ENCODE measurements around the gene HOTAIR.

HOTAIR gene

GRCh38 chr12:53940443-53941014, 34.2 kb downstream of the HOTAIR start:
- ATAC-seq: no peak

- ATAC-seq: no peak
Observed at GRCh38 chr12:53939141-53940108, 35.3 kb downstream of the HOTAIR start.

DNA sequence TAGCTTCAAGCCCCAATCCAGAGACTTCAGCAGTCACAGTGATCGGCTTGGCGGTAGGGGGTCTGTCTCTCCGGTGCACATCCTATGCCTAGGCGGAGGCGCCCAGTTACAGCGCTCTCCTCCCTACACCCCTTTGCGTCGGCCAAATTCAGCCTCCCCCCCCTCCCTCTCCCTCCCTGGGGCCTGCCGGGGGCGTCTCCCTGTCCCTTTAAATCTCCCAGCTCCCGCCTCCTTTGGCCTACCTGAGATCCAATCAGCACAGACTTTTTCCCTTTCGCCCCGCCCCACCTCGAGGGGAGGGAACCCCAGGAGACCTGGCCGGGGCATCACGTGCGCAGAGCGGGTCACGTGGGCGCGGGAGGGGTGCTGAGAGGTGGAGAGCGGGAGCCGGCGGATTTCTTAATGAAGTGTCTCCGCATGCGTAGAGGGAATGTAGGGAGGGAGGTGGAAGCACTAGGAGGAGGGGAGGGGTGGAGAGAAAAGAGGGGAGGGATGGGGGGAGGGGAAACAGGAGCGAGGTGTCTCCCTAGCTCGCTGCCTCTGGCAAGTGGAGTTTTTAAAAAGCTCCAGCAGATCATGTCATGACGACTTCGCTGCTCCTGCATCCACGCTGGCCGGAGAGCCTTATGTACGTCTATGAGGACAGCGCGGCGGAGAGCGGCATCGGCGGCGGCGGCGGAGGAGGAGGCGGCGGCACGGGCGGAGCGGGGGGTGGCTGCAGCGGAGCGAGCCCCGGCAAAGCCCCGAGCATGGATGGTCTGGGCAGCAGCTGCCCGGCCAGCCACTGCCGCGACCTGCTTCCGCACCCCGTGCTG, 36.2 kb downstream of the HOTAIR start, which contains the start of gene HOXC13:
TSS of gene HOXC13 (plus strand) at position 506 of the 815 bp plus-strand sequence. CDS start at position 582, 76 bp downstream.
- ATAC-seq: peak in 1 of 2 donors; percentile 61

DNA sequence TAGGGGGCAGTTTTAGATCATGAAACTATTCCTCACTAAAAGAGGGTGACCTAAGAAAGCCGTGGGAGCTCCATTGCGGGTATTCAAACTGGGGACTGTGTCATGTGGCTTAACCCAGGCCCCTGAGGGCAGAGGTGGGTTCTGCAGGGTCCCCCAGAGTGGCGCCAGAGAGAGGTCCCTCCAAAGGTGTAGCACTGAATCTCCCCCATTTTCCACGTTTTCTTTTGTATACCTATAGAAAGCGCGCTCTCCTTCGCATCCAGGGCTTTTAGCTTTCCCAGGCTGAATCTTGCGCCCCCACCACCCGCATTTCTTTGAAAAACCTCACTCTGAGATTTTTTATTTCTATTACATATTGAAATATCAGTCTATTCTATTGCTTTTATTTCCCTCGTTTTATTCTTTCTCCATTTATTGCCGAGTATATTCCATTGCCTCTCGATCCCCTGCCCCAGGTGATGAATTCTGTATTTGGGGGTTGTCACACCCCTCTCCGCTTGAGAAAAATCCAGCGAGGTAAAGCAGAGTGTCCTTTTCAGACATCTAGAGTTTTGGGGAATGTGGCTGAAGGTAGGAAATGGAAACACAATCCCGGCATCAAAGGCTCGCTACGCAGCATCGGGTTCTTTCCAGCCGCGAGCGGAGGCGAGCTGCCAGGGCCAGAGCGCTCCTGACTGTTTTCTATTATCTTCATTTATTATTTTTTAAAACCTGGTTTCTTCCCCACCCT, 37.0 kb downstream of the HOTAIR start:
- ATAC-seq: no peak

DNA sequence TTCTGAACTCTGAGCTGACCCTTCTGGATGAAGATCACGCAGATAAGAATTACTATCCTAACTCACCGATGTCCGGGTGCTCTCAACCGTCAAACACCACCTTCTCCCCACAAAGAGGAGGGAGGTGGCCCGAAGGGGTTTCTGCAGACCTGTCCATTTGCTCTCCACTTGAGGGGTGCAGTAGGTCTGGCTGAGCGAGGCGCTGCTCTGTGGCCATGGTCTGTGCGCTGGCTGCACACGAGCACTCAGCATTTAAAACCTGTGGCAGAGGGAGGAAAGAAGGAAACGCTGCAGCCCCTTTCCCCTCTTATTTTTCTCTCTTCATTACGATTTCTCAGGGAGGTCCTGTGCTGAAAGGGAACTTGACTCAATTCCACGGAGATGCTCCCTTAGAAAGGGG, 37.7 kb downstream of the HOTAIR start:
- no peak for ATAC-seq

DNA sequence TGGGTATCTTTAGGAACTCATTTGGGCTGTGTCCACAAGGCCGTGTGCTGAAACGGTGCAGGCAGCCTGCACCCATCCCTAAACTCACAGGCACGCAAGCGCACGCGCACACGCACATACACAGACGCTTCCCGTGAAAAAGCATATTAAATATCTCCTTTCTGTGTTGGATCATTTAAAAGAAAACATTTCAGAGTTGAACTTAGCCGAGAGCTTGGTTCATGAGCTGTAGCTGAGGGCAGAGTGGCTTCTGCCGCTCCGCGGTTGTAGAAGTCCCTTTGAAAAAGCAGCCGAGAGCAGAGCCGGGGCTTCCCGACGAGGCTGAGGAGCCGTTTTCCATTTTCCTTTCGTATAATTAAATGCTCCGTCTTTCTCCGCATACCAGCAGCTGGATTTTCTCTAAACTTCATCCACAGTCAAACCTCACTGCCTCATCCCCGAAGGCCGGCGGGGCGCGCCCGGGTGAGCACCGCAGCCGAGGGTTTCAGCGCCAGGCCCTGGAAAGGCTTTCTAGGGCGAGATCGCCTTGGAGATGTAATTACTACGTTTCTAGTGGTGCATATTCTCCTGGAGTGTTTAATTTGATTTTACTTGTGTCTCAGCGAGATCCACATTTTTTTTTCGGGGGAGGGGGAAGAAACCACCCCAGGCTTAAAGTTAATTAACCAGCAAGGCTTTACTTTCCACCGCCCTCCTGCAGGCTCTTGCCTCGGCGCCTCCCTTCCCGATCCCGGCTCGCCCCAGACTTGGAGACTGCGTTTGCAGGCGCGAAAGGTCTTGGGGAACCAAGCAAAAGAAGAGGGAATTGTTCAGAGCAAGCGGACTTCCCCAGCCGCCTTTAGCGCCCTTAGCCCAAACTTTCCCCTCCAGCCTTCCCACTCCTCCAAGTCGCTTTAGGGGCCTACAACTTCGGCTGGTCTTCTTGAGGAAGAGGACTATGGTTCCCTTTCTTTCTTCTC, 39.1 kb downstream of the HOTAIR start:
- no peak for ATAC-seq

DNA sequence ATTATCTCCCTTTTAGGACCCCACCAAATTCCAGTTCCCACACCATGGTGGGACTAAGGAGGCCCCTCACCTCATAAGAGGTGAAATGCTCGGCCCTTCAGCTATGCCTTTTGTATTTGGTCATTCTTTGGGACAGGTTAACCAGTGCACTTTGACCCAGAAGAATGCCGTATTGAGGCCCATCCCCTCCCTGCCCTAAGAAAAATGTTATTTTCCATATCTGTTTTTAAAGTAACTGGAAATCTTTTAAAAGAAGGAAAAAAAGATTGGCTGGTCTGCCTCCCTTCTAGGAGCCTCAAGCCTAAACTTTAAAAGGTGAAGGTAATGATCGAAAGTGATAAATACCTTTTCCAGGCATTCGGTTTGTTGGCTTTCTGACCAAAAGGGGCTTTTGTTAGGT, 41.8 kb downstream of the HOTAIR start:
- ATAC-seq: no peak

- ATAC-seq: no peak
Observed at GRCh38 chr12:53931844-53932581, 42.7 kb downstream of the HOTAIR start.

- ATAC-seq: no peak
Observed at GRCh38 chr12:53930591-53931255, 44.0 kb downstream of the HOTAIR start.

DNA sequence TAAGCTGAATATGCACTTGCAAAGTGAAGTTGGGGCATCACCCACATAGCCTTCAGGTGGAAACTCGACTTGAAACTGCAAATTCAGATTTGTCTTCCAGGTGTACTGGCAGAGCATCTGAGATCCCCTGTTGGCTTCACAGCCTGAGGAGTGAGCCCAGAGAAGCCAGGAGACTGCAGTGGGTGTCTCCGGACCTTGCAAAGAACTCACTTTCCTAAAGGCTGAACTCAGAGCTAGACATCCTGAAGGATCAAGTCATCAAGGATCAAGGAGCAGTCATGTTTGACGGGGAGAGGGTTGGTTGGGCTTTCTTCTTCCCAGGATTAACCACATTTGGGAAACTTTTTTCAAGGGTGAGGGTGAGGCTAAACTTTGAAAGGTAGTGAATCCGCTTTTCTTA, 45.2 kb downstream of the HOTAIR start:
- no peak for ATAC-seq

DNA sequence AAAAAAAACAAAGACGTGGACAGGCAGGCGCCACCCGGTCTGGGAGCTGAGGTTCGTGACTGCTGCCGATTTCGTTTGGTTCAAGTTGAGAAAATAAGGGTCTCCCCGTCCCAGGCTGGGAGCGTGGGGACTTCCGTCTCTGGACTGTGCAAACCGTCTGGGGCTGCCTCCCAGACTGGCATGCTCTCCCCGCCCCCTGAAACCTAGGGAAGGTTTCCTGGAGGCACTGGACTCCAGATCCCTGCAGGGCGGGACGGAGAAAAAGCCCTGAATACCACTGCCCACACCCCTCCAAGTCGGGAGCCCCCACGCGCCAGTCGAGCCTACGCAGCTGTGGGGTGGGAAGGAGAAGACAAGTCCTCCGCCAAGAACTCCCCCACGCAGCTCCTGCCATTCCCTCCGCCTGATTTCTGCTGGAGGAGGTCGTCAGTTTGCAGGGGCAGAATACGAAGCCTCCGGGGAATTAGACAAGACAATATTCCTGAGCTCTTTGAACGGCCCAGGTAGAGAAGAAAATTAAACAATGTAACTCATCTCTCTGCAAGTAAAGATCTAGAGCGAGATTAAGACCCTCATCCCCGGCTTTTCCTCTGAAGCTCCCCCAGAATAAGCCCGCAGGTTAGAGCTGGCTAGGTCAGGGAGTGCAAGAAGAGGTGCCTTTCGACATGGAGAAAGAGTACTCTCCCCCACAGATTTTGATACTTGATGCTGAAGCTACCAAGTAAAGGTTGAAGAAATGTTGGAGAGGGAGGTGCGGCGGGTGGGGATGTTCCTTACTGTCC, 46.5 kb downstream of the HOTAIR start:
- ATAC-seq: no peak

- no peak for ATAC-seq
Observed at GRCh38 chr12:53927220-53928029, 47.3 kb downstream of the HOTAIR start.

- ATAC-seq: no peak
Observed at GRCh38 chr12:53924521-53925405, 50.0 kb downstream of the HOTAIR start.

GRCh38 chr12:53916788-53917655, 57.7 kb downstream of the HOTAIR start:
- ATAC-seq: no peak
